Upper lobe of left lung (tissue), 6 donors: ENCODE measurements around the gene CCDC3. TPM values are rescaled to one million over a fixed set of nuclear protein-coding genes. Genes with fewer than 3 reads are reported as not detected.
"Not testable (repeated sequence)": the region's sequence is repeated elsewhere in the genome, so short reads cannot be mapped to it uniquely, and the experiment has no call there.

Experiments used
- ATAC-seq, 2 donors: fragments of 200-7000 bp; cut with Tn5 transposase; one replicate each; pipeline ENCODE4 v1.9.1; 2022; ENCODE audit warnings: mild to moderate bottlenecking in 2 of 2, moderate library complexity in 2 of 2; ENCODE audit not compliant: low FRiP score in 2 of 2
- DNase-seq, 2 donors: peaks; one replicate each; pipeline ENCODE4 v3.0.0-alpha.2; 2019 to 2020
- H3K27ac ChIP-seq, 4 donors: fragments of 200-600 bp; sonication (generic); one replicate each; pipeline ENCODE4 v1.5.1; 2016 to 2019
- H3K27me3 ChIP-seq, 4 donors: fragments of 200-600 bp; sonication (generic); one replicate each; pipeline ENCODE4 v1.5.1; 2017 to 2019
- H3K36me3 ChIP-seq, 4 donors: fragments of 200-600 bp; sonication (generic); one replicate each; pipeline ENCODE4 v1.5.1; 2016 to 2019
- H3K4me1 ChIP-seq, 4 donors: fragments of 200-600 bp; sonication (generic); one replicate each; pipeline ENCODE4 v1.5.1; 2018 to 2019
- H3K4me3 ChIP-seq, 4 donors: fragments of 200-600 bp; sonication (generic); one replicate each; pipeline ENCODE4 v1.5.1; 2017 to 2019; ENCODE audit warnings: mild to moderate bottlenecking in 2 of 4, moderate library complexity in 1 of 4
- H3K9me3 ChIP-seq, 4 donors: fragments of 200-600 bp; sonication (generic); one replicate each; pipeline ENCODE4 v1.5.1; 2018 to 2019
- CTCF ChIP-seq, 6 experiments: fragments of 450-650 bp in 4 of 6; fragments of 200-600 bp in 2 of 6; sonication (generic) in 2 of 6; IDR thresholded peaks; one replicate each; pipeline ENCODE4 v1.5.1; 2016 to 2019; ENCODE audit warnings: antibody characterized with exemption in 6 of 6
- EP300 ChIP-seq, 4 donors: sonication (generic); formaldehyde crosslinking; IDR thresholded peaks; one replicate each; pipeline ENCODE4 v1.5.1; 2017; ENCODE audit warnings: antibody characterized with exemption in 4 of 4, control low read depth in 2 of 4
- POLR2A ChIP-seq, 4 donors: fragments of 450-650 bp; IDR thresholded peaks; one replicate each; pipeline ENCODE4 v1.5.1; 2016 to 2017; ENCODE audit warnings: antibody characterized with exemption in 4 of 4, mild to moderate bottlenecking in 2 of 4
- POLR2AphosphoS5 ChIP-seq, 2 donors: sonication (generic); formaldehyde crosslinking; IDR thresholded peaks; one replicate each; pipeline ENCODE4 v1.5.1; 2017; ENCODE audit warnings: antibody characterized with exemption in 2 of 2
- WGBS, 2 donors: methylation state at CpG; one replicate each; pipeline ENCODE4 v1.1.5; 2017 to 2018; 5-methylcytosine and 5-hydroxymethylcytosine counted together
- total RNA-seq, 6 donors: library from RNA; depleted of rRNA in 4 of 6; stranded (reverse); fragments of >200 nt in 4 of 6; gene quantifications; one replicate each; pipeline versions ENCODE4 v1.1.0 to v1.2.1, GENCODE V29; 2016 to 2021
- donor health status: DM: no; HTN: no; CAD: no; lungs with moderate emphysema.
- donor health status: DM: no; HTN: yes; CAD: no; lungs with severe emphysema.

CCDC3 gene
- total RNA-seq, 6 donors from 2014 or later = 0.98 to 13.1 (median 5.7) TPM

DNA sequence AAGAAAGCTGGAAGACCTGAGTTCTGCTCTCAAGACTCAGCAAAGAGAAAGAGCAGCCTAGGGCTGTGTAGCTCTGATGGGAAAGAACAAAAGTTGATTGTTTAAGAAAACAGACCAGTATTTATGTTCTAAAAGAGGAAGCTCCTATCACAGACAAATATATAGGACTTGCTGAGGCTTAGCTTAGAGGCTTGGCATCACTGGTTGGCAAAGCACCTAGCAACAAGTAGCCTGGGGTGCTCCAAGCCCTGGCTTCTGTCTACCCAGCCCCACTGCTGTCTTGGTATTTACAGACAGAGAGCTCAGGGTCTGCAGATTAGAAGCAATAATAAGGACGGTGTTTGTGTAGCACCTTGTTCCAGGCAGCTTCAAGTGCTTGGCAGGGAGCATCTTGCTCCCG, 36.9 kb upstream of the CCDC3 start:
- WGBS, 2 donors = 78 to 83% methylated on average over 2 of the region's 2 CpGs
- Histone ChIP-seq H3K27me3 (no peaks in the 10 kb centered on the region), H3K36me3 (no peaks in the 10 kb centered on the region), H3K27ac (no peak overlapping the region), H3K4me1 (no peaks in the 10 kb centered on the region), H3K4me3 (no peak overlapping the region), H3K9me3 (no peaks in the 10 kb centered on the region)
- no peak for ATAC-seq
- DNase-seq = no peak
- TF ChIP-seq EP300 (IDR thresholded peaks at IDR 0.05) (no peak), POLR2A (IDR thresholded peaks at IDR 0.05) (no peak)

- Histone ChIP-seq H3K27ac (no peak overlapping the region), H3K36me3 (no peaks in the 10 kb centered on the region), H3K4me1 (no peaks in the 10 kb centered on the region), H3K27me3 (no peaks in the 10 kb centered on the region), H3K9me3 (no peaks in the 10 kb centered on the region), H3K4me3 (no peak overlapping the region)
- ATAC-seq = no peak
- TF ChIP-seq POLR2A (IDR thresholded peaks at IDR 0.05) = no peak
- DNase-seq = no peak
- WGBS, 2 donors = 94 to 100% methylated on average over 2 of the region's 2 CpGs
Measured at GRCh38 chr10:13037832-13038231, 36.3 kb upstream of the CCDC3 start.

GRCh38 chr10:13036841-13037240, 35.3 kb upstream of the CCDC3 start:
- Histone ChIP-seq H3K9me3 (no peaks in the 10 kb centered on the region), H3K4me3 (no peak overlapping the region), H3K27ac (no peak overlapping the region), H3K27me3 (no peaks in the 10 kb centered on the region), H3K36me3 (no peaks in the 10 kb centered on the region), H3K4me1 (no peaks in the 10 kb centered on the region)
- DNase-seq (no peak), ATAC-seq (no peak)
- TF ChIP-seq POLR2AphosphoS5 (IDR thresholded peaks at IDR 0.05) = no peak
- TF ChIP-seq POLR2A (IDR thresholded peaks at IDR 0.05) = no peak
- TF ChIP-seq CTCF (IDR thresholded peaks at IDR 0.05) = no peak
- no peak for TF ChIP-seq EP300 (IDR thresholded peaks at IDR 0.05)
- 79 to 87% methylated on average over 4 of the region's 4 CpGs for WGBS, 2 donors

DNA sequence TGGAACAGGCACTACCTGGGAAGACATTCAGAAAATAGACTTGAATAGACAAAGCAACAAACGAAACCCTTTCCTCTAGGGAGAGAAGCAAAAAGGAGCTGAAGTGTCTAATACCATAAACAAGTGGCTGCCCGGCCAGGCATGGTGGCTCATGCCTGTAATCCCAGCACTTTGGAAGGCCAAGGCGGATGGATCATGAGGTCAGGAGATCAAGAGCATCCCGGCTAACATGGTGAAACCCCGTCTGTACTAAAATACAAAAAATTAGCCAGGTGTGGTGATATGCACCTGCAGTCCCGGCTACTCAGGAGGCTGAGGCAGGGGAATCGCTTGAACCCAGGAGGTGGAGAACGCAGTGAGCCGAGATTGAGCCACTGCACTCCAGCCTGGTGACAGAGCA, 34.2 kb upstream of the CCDC3 start:
- H3K36me3 ChIP-seq, ATAC-seq, H3K27me3 ChIP-seq, H3K4me1 ChIP-seq, H3K4me3 ChIP-seq, H3K9me3 ChIP-seq, H3K27ac ChIP-seq, DNase-seq: not testable (repeated sequence)
- WGBS, 2 donors = 80 to 88% methylated on average over 9 of the region's 9 CpGs

DNA sequence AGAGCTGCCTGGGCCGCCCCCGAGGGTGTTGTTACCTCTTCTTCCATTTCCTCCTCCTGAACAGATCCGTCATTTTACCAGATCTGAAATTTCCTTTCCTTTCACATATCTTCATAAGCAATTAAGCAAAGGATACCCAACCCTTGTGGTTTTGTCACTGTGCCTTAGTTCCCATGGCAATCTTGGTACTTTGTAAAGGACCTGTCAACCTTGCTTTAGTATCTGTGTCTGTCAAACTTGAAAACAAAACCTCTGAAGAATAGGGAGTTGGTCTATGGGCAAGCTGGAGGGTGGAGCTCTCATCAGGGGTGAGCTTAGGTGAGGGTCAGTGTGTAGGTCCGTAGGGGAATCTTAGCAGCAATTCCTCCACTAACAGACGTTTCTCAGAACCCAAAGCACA, 25.4 kb upstream of the CCDC3 start:
- H3K36me3 ChIP-seq = no peaks in the 10 kb centered on the region
- no peaks in the 10 kb centered on the region for H3K4me1 ChIP-seq
- DNase-seq = no peak
- peaks cover 0 to 15% (median 9%) of the 10 kb centered on the region in 4 donors for H3K9me3 ChIP-seq
- no peak for ATAC-seq
- H3K27me3 ChIP-seq = no peaks in the 10 kb centered on the region
- TF ChIP-seq POLR2AphosphoS5 (IDR thresholded peaks at IDR 0.05) = no peak
- TF ChIP-seq CTCF (IDR thresholded peaks at IDR 0.05) = no peak
- no peak for TF ChIP-seq EP300 (IDR thresholded peaks at IDR 0.05)
- TF ChIP-seq POLR2A (IDR thresholded peaks at IDR 0.05) = no peak
- no peak overlapping the region for H3K4me3 ChIP-seq
- WGBS, 2 donors = 58 to 65% methylated on average over 5 of the region's 5 CpGs
- no peak overlapping the region for H3K27ac ChIP-seq

GRCh38 chr10:13023754-13024153, 22.2 kb upstream of the CCDC3 start:
- no peaks in the 10 kb centered on the region for H3K4me1 ChIP-seq
- ATAC-seq = no peak
- no peaks in the 10 kb centered on the region for H3K27me3 ChIP-seq
- WGBS, 2 donors = 76 to 85% methylated on average over 2 of the region's 2 CpGs
- no peak for DNase-seq
- peaks cover 0 to 15% (median 9%) of the 10 kb centered on the region in 4 donors for H3K9me3 ChIP-seq
- no peak overlapping the region for H3K4me3 ChIP-seq
- no peak overlapping the region for H3K27ac ChIP-seq
- no peak for TF ChIP-seq POLR2A (IDR thresholded peaks at IDR 0.05)
- TF ChIP-seq EP300 (IDR thresholded peaks at IDR 0.05) = no peak
- no peak for TF ChIP-seq CTCF (IDR thresholded peaks at IDR 0.05)
- TF ChIP-seq POLR2AphosphoS5 (IDR thresholded peaks at IDR 0.05) = no peak
- H3K36me3 ChIP-seq = no peaks in the 10 kb centered on the region
